ENCODE results near the gene RTN4RL2. TPM values are rescaled to one million over a fixed set of nuclear protein-coding genes. Genes with fewer than 3 reads are reported as not detected.

Gene RTN4RL2
- total RNA-seq, 3 donors from 2014 or later (not counting 1 experiment from before 2014, with no cell fraction given): 0.38 to 0.61 (median 0.48) TPM

DNA sequence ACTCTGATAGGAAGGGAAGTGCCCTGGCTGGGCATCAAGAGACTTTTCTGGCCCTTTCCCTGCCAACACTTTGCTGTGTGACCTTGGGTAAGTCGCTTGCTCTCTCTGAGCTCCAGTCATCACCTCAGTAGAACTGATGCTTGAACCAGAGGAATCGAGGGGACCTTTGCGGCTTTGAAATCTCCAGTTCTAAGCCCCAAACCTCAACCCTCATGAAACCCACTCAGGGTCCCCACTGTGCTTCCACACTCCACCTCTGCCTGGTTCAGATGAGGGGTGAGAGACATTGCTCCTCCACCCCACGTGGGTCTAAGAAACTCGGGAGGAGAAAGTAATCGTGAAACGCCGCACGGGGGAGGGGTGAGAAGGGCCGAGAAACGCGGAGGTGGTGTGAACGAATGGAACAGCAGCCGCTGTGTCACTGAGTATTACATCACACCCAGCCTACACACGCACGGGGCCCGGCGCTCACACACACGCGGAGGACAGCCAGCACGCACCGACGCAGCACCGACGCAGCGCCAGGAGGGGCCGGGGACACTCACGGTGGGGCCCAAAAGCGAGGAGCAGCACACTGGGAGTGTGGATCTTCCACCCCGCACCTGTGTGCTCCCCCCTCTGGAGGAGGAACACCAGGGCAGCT, 4.3 kb downstream of the RTN4RL2 start:
- Mint-ChIP-seq H3K27ac (no peak overlapping the region), H3K4me1 (peaks cover 16 to 30% of the 10 kb centered on the region in 2 donors), H3K4me3 (no peak overlapping the region), H3K27me3 (ENCODE audit: low read depth in 2 of 2) (peaks cover 10 to 20% of the 10 kb centered on the region in 2 donors), H3K9me3 (no peaks in the 10 kb centered on the region), H3K36me3 (no peaks in the 10 kb centered on the region)
- no peaks in the 10 kb centered on the region for H3K9me3 ChIP-seq (ENCODE audit: control insufficient read depth, insufficient read depth, low read length)
- H3K27me3 ChIP-seq (ENCODE audit: control insufficient read depth, insufficient read depth, low read length): peaks cover 9% of the 10 kb centered on the region
- DNase-seq (no peak), ATAC-seq (no peak)
- H3K36me3 ChIP-seq (ENCODE audit: control insufficient read depth, insufficient read depth, low read length): no peaks in the 10 kb centered on the region
- WGBS (ENCODE audit: insufficient coverage): 79% methylated on average over 29 of the region's 30 CpGs
- H3K27ac ChIP-seq (ENCODE audit: low read length): no peak overlapping the region
- H3K4me3 ChIP-seq (ENCODE audit: low read length): no peak overlapping the region
- H3K4me1 ChIP-seq (ENCODE audit: control insufficient read depth, insufficient read depth, low read length): peaks cover 27% of the 10 kb centered on the region
- TF ChIP-seq, protein P1, sequence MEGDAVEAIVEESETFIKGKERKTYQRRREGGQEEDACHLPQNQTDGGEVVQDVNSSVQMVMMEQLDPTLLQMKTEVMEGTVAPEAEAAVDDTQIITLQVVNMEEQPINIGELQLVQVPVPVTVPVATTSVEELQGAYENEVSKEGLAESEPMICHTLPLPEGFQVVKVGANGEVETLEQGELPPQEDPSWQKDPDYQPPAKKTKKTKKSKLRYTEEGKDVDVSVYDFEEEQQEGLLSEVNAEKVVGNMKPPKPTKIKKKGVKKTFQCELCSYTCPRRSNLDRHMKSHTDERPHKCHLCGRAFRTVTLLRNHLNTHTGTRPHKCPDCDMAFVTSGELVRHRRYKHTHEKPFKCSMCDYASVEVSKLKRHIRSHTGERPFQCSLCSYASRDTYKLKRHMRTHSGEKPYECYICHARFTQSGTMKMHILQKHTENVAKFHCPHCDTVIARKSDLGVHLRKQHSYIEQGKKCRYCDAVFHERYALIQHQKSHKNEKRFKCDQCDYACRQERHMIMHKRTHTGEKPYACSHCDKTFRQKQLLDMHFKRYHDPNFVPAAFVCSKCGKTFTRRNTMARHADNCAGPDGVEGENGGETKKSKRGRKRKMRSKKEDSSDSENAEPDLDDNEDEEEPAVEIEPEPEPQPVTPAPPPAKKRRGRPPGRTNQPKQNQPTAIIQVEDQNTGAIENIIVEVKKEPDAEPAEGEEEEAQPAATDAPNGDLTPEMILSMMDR (IDR thresholded peaks at IDR 0.05): no peak
- intact Hi-C loops (cut with micrococcal nuclease): no loop called here

DNA sequence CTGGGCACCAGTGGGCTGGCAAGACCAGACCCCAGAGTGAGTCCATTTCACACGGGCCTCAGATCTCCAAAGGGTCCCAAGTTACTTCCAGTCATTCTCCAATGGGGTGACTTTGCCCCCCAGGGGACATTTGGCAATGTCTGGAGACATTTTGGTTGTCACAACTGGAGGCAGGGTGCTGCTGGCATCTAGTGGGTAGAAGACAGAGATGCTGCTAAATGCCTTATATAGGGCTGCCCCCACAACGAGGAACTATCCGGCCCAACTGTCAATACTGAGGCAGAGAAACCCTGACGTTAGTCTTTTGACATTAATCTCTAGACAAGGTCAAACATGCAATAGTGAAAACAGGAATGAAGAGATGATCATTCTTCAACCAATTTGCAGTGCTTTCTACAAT, 6.4 kb downstream of the RTN4RL2 start:
- H3K4me3 Mint-ChIP-seq: no peak overlapping the region
- no peaks in the 10 kb centered on the region for H3K36me3 Mint-ChIP-seq
- no peaks in the 10 kb centered on the region for H3K36me3 ChIP-seq (ENCODE audit: control insufficient read depth, insufficient read depth, low read length)
- H3K4me1 Mint-ChIP-seq: peaks cover 11 to 16% of the 10 kb centered on the region in 2 donors
- ATAC-seq: no peak
- H3K9me3 ChIP-seq (ENCODE audit: control insufficient read depth, insufficient read depth, low read length): no peaks in the 10 kb centered on the region
- no peaks in the 10 kb centered on the region for H3K9me3 Mint-ChIP-seq
- no peak overlapping the region for H3K27ac ChIP-seq (ENCODE audit: low read length)
- no peak overlapping the region for H3K27ac Mint-ChIP-seq
- H3K4me1 ChIP-seq (ENCODE audit: control insufficient read depth, insufficient read depth, low read length): peaks cover 14% of the 10 kb centered on the region
- no peaks in the 10 kb centered on the region for H3K27me3 ChIP-seq (ENCODE audit: control insufficient read depth, insufficient read depth, low read length)
- no peak overlapping the region for H3K4me3 ChIP-seq (ENCODE audit: low read length)
- WGBS (ENCODE audit: insufficient coverage): 57% methylated on average over 4 of the region's 4 CpGs
- intact Hi-C loops (cut with micrococcal nuclease): no loop called here
- peaks cover 6 to 9% of the 10 kb centered on the region in 2 donors for H3K27me3 Mint-ChIP-seq (ENCODE audit: low read depth in 2 of 2)
- TF ChIP-seq, protein P1 (IDR thresholded peaks at IDR 0.05): no peak
- no peak for DNase-seq

DNA sequence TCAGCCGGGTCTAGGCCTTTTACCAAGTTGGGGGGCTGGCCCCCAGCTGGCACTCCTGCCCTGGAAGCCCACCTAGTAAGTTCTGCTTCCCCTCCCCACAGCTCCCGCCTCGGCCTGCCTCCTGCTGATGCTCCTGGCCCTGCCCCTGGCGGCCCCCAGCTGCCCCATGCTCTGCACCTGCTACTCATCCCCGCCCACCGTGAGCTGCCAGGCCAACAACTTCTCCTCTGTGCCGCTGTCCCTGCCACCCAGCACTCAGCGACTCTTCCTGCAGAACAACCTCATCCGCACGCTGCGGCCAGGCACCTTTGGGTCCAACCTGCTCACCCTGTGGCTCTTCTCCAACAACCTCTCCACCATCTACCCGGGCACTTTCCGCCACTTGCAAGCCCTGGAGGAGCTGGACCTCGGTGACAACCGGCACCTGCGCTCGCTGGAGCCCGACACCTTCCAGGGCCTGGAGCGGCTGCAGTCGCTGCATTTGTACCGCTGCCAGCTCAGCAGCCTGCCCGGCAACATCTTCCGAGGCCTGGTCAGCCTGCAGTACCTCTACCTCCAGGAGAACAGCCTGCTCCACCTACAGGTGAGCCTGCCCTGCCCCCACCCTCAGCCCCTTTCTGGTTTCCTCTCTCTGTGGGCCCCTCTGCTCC, 7.3 kb downstream of the RTN4RL2 start:
- peaks cover 7 to 9% of the 10 kb centered on the region in 2 donors for H3K4me1 Mint-ChIP-seq
- H3K9me3 Mint-ChIP-seq: no peaks in the 10 kb centered on the region
- H3K27ac ChIP-seq (ENCODE audit: low read length): no peak overlapping the region
- H3K4me3 Mint-ChIP-seq: no peak overlapping the region
- H3K36me3 Mint-ChIP-seq: no peaks in the 10 kb centered on the region
- no peaks in the 10 kb centered on the region for H3K36me3 ChIP-seq (ENCODE audit: control insufficient read depth, insufficient read depth, low read length)
- no peaks in the 10 kb centered on the region for H3K27me3 ChIP-seq (ENCODE audit: control insufficient read depth, insufficient read depth, low read length)
- ATAC-seq (no peak), DNase-seq (no peak)
- no peaks in the 10 kb centered on the region for H3K9me3 ChIP-seq (ENCODE audit: control insufficient read depth, insufficient read depth, low read length)
- peaks cover 4 to 6% of the 10 kb centered on the region in 2 donors for H3K27me3 Mint-ChIP-seq (ENCODE audit: low read depth in 2 of 2)
- WGBS (ENCODE audit: insufficient coverage): 89% methylated on average over 23 of the region's 23 CpGs
- TF ChIP-seq, protein P1 (IDR thresholded peaks at IDR 0.05): no peak
- no peak overlapping the region for H3K27ac Mint-ChIP-seq
- peaks cover 11% of the 10 kb centered on the region for H3K4me1 ChIP-seq (ENCODE audit: control insufficient read depth, insufficient read depth, low read length)
- no peak overlapping the region for H3K4me3 ChIP-seq (ENCODE audit: low read length)
- intact Hi-C loops (cut with micrococcal nuclease): no loop called here

Data from natural killer cell (primary cell).